Osteocyte (in vitro differentiated cells): ENCODE measurements around the gene MUC5B. TPM values are rescaled to one million over a fixed set of nuclear protein-coding genes. Genes with fewer than 3 reads are reported as not detected.

Experiments
- DNase-seq: peaks from one replicate; pipeline ENCODE4 v3.0.0; 2021; ENCODE audit warnings: mixed read lengths; ENCODE audit not compliant: unreplicated experiment; ENCODE audit errors: extremely low spot score
- H3K27ac Mint-ChIP-seq: one replicate; pipeline ENCODE4 v1.8.0; 2021; ENCODE audit warnings: mild to moderate bottlenecking, mixed read lengths; ENCODE audit not compliant: unreplicated experiment
- H3K27me3 Mint-ChIP-seq: one replicate; pipeline ENCODE4 v1.8.0; 2021; ENCODE audit warnings: mixed read lengths; ENCODE audit not compliant: unreplicated experiment
- H3K36me3 Mint-ChIP-seq: one replicate; pipeline ENCODE4 v1.8.0; 2021; ENCODE audit warnings: mixed read lengths; ENCODE audit not compliant: unreplicated experiment
- H3K4me1 Mint-ChIP-seq: one replicate; pipeline ENCODE4 v1.8.0; 2021; ENCODE audit warnings: mixed read lengths; ENCODE audit not compliant: unreplicated experiment
- H3K4me3 Mint-ChIP-seq: one replicate; pipeline ENCODE4 v1.8.0; 2021; ENCODE audit warnings: mild to moderate bottlenecking, moderate library complexity, mixed read lengths; ENCODE audit not compliant: unreplicated experiment
- H3K9me3 Mint-ChIP-seq: one replicate; pipeline ENCODE4 v1.8.0; 2021; ENCODE audit warnings: mixed read lengths; ENCODE audit not compliant: unreplicated experiment
- CTCF ChIP-seq: fragments of 200-600 bp; sonication (generic); IDR thresholded peaks from 2 replicates; pipeline ENCODE4 v1.5.0; 2021; ENCODE audit warnings: antibody characterized with exemption, mild to moderate bottlenecking, moderate library complexity
- total RNA-seq: library from RNA; stranded (reverse); gene quantifications from 2 replicates; pipeline ENCODE4 v1.2.1, GENCODE V29; 2021

MUC5B gene
- total RNA-seq, 1 donor from 2014 or later = not detected

- Mint-ChIP-seq H3K27ac (no peak overlapping the region), H3K9me3 (no peaks in the 10 kb centered on the region), H3K27me3 (no peaks in the 10 kb centered on the region), H3K4me3 (no peak overlapping the region), H3K36me3 (no peaks in the 10 kb centered on the region), H3K4me1 (peaks cover 55% of the 10 kb centered on the region)
- TF ChIP-seq CTCF = peak; percentile 25
- peak; percentile 76 for DNase-seq
Measured at GRCh38 chr11:1303126-1303821, 80.4 kb downstream of the MUC5B start.

GRCh38 chr11:1303973-1304372 lies 81.1 kb downstream of the MUC5B start:
- peak; percentile 68 for DNase-seq
- Mint-ChIP-seq H3K27ac (peak overlapping the region; percentile 59), H3K27me3 (no peaks in the 10 kb centered on the region), H3K9me3 (no peaks in the 10 kb centered on the region), H3K4me3 (no peak overlapping the region), H3K4me1 (peaks cover 56% of the 10 kb centered on the region), H3K36me3 (no peaks in the 10 kb centered on the region)
- no peak for TF ChIP-seq CTCF

- TF ChIP-seq CTCF = no peak
- DNase-seq = peak; percentile 67
- Mint-ChIP-seq H3K4me3 (no peak overlapping the region), H3K27ac (peak overlapping the region; percentile 59), H3K36me3 (no peaks in the 10 kb centered on the region), H3K27me3 (no peaks in the 10 kb centered on the region), H3K4me1 (peaks cover 52% of the 10 kb centered on the region), H3K9me3 (no peaks in the 10 kb centered on the region)
Measured at GRCh38 chr11:1304380-1304779, 81.5 kb downstream of the MUC5B start.

GRCh38 chr11:1305063-1305495 lies 82.2 kb downstream of the MUC5B start:
- no peaks in the 10 kb centered on the region for H3K36me3 Mint-ChIP-seq
- no peaks in the 10 kb centered on the region for H3K27me3 Mint-ChIP-seq
- DNase-seq = peak; percentile 65
- TF ChIP-seq CTCF = no peak
- H3K4me1 Mint-ChIP-seq = peaks cover 51% of the 10 kb centered on the region
- no peak overlapping the region for H3K4me3 Mint-ChIP-seq
- H3K27ac Mint-ChIP-seq = no peak overlapping the region
- H3K9me3 Mint-ChIP-seq = no peaks in the 10 kb centered on the region

GRCh38 chr11:1305501-1306056 lies 82.7 kb downstream of the MUC5B start:
- no peak for TF ChIP-seq CTCF
- Mint-ChIP-seq H3K36me3 (peaks cover 2% of the 10 kb centered on the region), H3K4me3 (no peak overlapping the region), H3K9me3 (peaks cover 2% of the 10 kb centered on the region), H3K4me1 (peaks cover 50% of the 10 kb centered on the region), H3K27ac (no peak overlapping the region), H3K27me3 (no peaks in the 10 kb centered on the region)
- DNase-seq = peak; percentile 75
